ENCODE results near the gene LRRFIP2. TPM values are rescaled to one million over a fixed set of nuclear protein-coding genes. Genes with fewer than 3 reads are reported as not detected.
"Not testable (repeated sequence)": the region's sequence is repeated elsewhere in the genome, so short reads cannot be mapped to it uniquely, and the experiment has no call there.

LRRFIP2 gene
- total and polyA plus RNA-seq, 2 experiments from 2014 or later: 77.6 to 77.7 TPM

DNA sequence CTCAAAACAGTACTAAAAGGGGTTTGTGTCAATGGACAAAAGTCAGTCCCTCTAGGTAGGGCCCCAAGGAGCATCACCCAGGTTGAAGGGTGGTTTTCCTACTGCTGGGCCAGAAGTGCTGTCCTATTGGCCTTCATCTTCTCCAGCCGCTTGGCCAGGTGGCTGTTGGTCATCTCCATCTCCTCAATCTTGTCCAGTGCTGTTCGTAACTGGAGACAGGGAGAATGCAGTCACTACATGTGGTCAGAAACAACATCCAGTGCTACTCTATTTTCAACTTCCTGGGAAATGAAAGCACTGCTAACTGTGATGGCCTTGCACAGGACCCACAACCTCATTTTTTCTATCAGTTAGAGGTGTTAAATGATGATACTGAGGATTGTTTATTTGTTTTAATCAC lies 120.6 kb downstream of the LRRFIP2 start:
- Histone ChIP-seq H3K27me3 (replicated peaks; ENCODE audit: insufficient read depth) (no peaks in the 10 kb centered on the region), H3K9ac (peak overlapping the region; percentile 55), H3K79me2 (ENCODE audit: insufficient read depth) (peaks cover 8% of the 10 kb centered on the region; the same call in 1 of the 2 replicates), H3K9me3 (ENCODE audit: low read depth) (no peaks in the 10 kb centered on the region), H3K9me2 (ENCODE audit: insufficient read depth) (no peaks in the 10 kb centered on the region), H3K27ac (peak overlapping the region; percentile 88), H3K36me3 (ENCODE audit: low read depth) (peaks cover 77% of the 10 kb centered on the region), H4K20me1 (ENCODE audit: insufficient read depth) (no peaks in the 10 kb centered on the region), H2AFZ (no peak overlapping the region), H3F3A (ENCODE audit: insufficient read depth) (peaks cover 59% of the 10 kb centered on the region), H3K4me1 (ENCODE audit: insufficient read depth) (peaks cover 39% of the 10 kb centered on the region), H3K4me3 (no peak overlapping the region), H3K4me2 (ENCODE audit: unreplicated experiment) (peak overlapping the region; percentile 30)
- peak; percentile 13 for DNase-seq
- WGBS, 2 experiments (ENCODE audit: low coverage in 1 of 2, low lambda C conversion rate in 2 of 2, missing lambda C conversion rate in 2 of 2): 97 to 100% methylated on average over 2 of the region's 2 CpGs
- no peak for TF ChIP-seq EZH2phosphoT487 (IDR thresholded peaks at IDR 0.05; ENCODE audit: insufficient read depth, low read depth)
- TF ChIP-seq EZH2 (IDR thresholded peaks at IDR 0.05; ENCODE audit: insufficient read depth, poor library complexity, severe bottlenecking): no peak
- in situ Hi-C loops (cut with MboI): no loop called here

DNA sequence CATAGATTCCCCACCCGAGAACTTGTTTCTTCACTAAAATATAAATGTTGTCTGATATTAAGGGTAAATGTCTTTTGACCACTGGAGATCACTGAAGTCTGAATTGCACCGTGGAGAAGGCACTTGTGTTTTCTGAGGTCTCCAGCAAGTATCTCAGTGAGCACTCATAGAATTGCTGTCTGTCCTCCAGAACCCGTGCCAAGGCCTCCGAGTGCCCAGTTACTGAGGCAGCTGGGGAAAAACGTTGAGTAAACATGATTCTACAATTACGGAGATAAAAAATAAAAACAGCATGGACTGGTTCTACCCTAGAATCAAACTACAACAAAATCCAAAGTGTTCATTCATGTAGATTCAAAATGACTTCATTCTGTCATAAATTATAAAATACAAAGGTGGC lies 121.0 kb downstream of the LRRFIP2 start:
- no peaks in the 10 kb centered on the region for H3K27me3 ChIP-seq (replicated peaks; ENCODE audit: insufficient read depth)
- H3K9ac ChIP-seq: no peak overlapping the region
- WGBS, 2 experiments (ENCODE audit: low coverage in 1 of 2, low lambda C conversion rate in 2 of 2, missing lambda C conversion rate in 2 of 2): 39 to 40% methylated on average over 6 of the region's 6 CpGs
- no peak overlapping the region for H3K4me2 ChIP-seq (ENCODE audit: unreplicated experiment)
- peaks cover 58% of the 10 kb centered on the region for H3F3A ChIP-seq (ENCODE audit: insufficient read depth)
- in situ Hi-C loops (cut with MboI): no loop called here
- no peaks in the 10 kb centered on the region for H3K9me3 ChIP-seq (ENCODE audit: low read depth)
- H3K27ac ChIP-seq: peak overlapping the region; percentile 88
- H3K4me1 ChIP-seq (ENCODE audit: insufficient read depth): peaks cover 39% of the 10 kb centered on the region
- no peak overlapping the region for H2AFZ ChIP-seq
- no peak overlapping the region for H3K4me3 ChIP-seq
- H3K9me2 ChIP-seq (ENCODE audit: insufficient read depth): no peaks in the 10 kb centered on the region
- no peaks in the 10 kb centered on the region for H4K20me1 ChIP-seq (ENCODE audit: insufficient read depth)
- peak; percentile 25 for DNase-seq
- H3K79me2 ChIP-seq (ENCODE audit: insufficient read depth): 0 out of 2 replicates have a peak, but pooled peaks cover 8% of the 10 kb centered on the region
- peaks cover 78% of the 10 kb centered on the region for H3K36me3 ChIP-seq (ENCODE audit: low read depth)
- TF ChIP-seq EZH2phosphoT487 (IDR thresholded peaks at IDR 0.05; ENCODE audit: insufficient read depth, low read depth) (no peak), EZH2 (IDR thresholded peaks at IDR 0.05; ENCODE audit: insufficient read depth, poor library complexity, severe bottlenecking) (no peak)

DNA sequence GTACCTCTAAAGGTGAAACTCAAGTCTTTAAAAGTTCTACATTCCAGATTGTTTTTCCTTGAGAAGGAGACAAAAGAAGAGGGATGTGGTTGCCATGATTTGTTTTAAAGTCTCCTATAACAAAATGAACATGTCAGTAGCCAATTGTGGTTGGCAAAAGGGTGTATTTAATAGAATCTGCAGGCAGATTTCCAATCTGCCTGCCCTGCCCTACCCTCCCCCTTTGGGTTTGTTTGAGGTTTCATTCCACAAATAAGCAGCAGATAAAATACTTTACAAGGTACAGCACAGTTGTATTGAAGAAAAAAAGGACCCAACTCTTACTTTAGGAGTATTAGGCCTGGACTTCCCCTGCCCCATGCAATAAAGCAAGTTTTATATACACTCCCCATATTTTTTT lies 121.5 kb downstream of the LRRFIP2 start:
- Histone ChIP-seq H4K20me1 (ENCODE audit: insufficient read depth) (no peaks in the 10 kb centered on the region), H3K79me2 (ENCODE audit: insufficient read depth) (0 out of 2 replicates have a peak, but pooled peaks cover 7% of the 10 kb centered on the region), H3K4me2 (ENCODE audit: unreplicated experiment) (peak overlapping the region; percentile 15), H2AFZ (no peak overlapping the region), H3F3A (ENCODE audit: insufficient read depth) (peaks cover 53% of the 10 kb centered on the region), H3K36me3 (ENCODE audit: low read depth) (peaks cover 76% of the 10 kb centered on the region), H3K4me1 (ENCODE audit: insufficient read depth) (peaks cover 39% of the 10 kb centered on the region), H3K9me3 (ENCODE audit: low read depth) (no peaks in the 10 kb centered on the region), H3K27ac (peak overlapping the region; percentile 88; the same call in 1 of the 2 replicates), H3K9ac (no peak overlapping the region), H3K27me3 (replicated peaks; ENCODE audit: insufficient read depth) (no peaks in the 10 kb centered on the region), H3K4me3 (no peak overlapping the region), H3K9me2 (ENCODE audit: insufficient read depth) (no peaks in the 10 kb centered on the region)
- in situ Hi-C loops (cut with MboI): no loop called here
- DNase-seq: no peak
- no peak for TF ChIP-seq EZH2phosphoT487 (IDR thresholded peaks at IDR 0.05; ENCODE audit: insufficient read depth, low read depth)
- no peak for TF ChIP-seq EZH2 (IDR thresholded peaks at IDR 0.05; ENCODE audit: insufficient read depth, poor library complexity, severe bottlenecking)

DNA sequence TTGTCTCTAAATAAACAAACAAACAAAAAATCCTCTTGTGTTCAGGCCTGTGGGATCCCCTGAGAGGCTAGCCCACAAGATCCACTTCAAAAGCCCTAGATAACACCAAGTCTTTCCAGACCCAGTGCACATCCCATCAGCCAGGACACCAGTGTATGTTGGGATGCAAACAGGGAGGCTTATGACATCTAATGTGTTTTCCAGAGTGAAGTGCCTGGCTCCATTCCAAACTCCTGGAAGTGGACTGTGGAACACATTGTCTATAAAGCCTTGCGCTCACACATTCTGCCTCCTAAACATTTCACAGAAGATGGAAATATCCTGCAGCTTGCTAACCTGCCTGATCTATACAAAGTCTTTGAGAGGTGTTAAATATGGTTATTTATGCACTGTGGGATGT lies 124.1 kb downstream of the LRRFIP2 start:
- in situ Hi-C loops (cut with MboI): no loop called here
- H3K36me3 ChIP-seq (ENCODE audit: low read depth): peaks cover 67% of the 10 kb centered on the region

DNA sequence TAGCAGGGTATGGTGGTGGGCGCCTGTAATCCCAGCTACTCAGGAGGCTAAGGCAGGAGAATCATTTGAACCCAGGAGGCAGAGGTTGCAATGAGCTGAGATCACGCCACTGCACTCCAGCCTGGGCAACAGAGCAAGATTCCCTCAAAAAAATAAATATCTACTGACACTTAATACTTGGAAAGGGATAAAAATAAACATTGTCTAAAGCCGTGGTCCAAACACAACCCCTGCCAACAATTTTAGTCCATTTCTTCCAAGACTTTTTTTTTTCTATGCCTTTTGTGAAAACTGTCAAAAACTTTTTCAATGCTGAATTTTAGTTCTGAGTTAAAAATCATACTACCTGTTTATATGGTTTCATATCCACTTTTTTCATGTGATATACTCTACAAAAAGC lies 131.7 kb downstream of the LRRFIP2 start:
- peaks cover 31% of the 10 kb centered on the region; the same call in 1 of the 2 replicates for H3K36me3 ChIP-seq (ENCODE audit: low read depth)

More for the DNA sequence above, 124.1 kb downstream of the LRRFIP2 start:
- no peak overlapping the region for H3K9ac ChIP-seq
- TF ChIP-seq EZH2 (IDR thresholded peaks at IDR 0.05; ENCODE audit: insufficient read depth, poor library complexity, severe bottlenecking) (no peak), EZH2phosphoT487 (IDR thresholded peaks at IDR 0.05; ENCODE audit: insufficient read depth, low read depth) (no peak)
- H2AFZ ChIP-seq: no peak overlapping the region
- H3K9me2 ChIP-seq (ENCODE audit: insufficient read depth): no peaks in the 10 kb centered on the region
- H4K20me1 ChIP-seq (ENCODE audit: insufficient read depth): no peaks in the 10 kb centered on the region
- 100% methylated on average over 1 of the region's 1 CpG for WGBS, 2 experiments (ENCODE audit: low coverage in 1 of 2, low lambda C conversion rate in 2 of 2, missing lambda C conversion rate in 2 of 2)
- peaks cover 27% of the 10 kb centered on the region for H3K4me1 ChIP-seq (ENCODE audit: insufficient read depth)
- no peak overlapping the region for H3K27ac ChIP-seq
- no peak for DNase-seq
- H3K4me2 ChIP-seq (ENCODE audit: unreplicated experiment): no peak overlapping the region
- no peaks in the 10 kb centered on the region for H3K9me3 ChIP-seq (ENCODE audit: low read depth)
- no peak overlapping the region for H3K4me3 ChIP-seq
- no peaks in the 10 kb centered on the region for H3K79me2 ChIP-seq (ENCODE audit: insufficient read depth)
- no peaks in the 10 kb centered on the region for H3K27me3 ChIP-seq (replicated peaks; ENCODE audit: insufficient read depth)
- H3F3A ChIP-seq (ENCODE audit: insufficient read depth): peaks cover 36% of the 10 kb centered on the region

More for the DNA sequence above, 131.7 kb downstream of the LRRFIP2 start:
- H3K79me2 ChIP-seq (ENCODE audit: insufficient read depth); H3K9ac ChIP-seq; H3K9me3 ChIP-seq (ENCODE audit: low read depth); H3K4me3 ChIP-seq; H3K9me2 ChIP-seq (ENCODE audit: insufficient read depth); H3K4me1 ChIP-seq (ENCODE audit: insufficient read depth); H3K27ac ChIP-seq; H3K4me2 ChIP-seq (ENCODE audit: unreplicated experiment); in situ Hi-C loops (cut with MboI); DNase-seq; H2AFZ ChIP-seq; H3K27me3 ChIP-seq (replicated peaks; ENCODE audit: insufficient read depth); H4K20me1 ChIP-seq (ENCODE audit: insufficient read depth): not testable (repeated sequence)
- peaks cover 34% of the 10 kb centered on the region for H3F3A ChIP-seq (ENCODE audit: insufficient read depth)
- WGBS, 2 experiments (ENCODE audit: low coverage in 1 of 2, low lambda C conversion rate in 2 of 2, missing lambda C conversion rate in 2 of 2): 72 to 80% methylated on average over 3 of the region's 3 CpGs

All from GM23248 (cell line).